HT-29 (cell line): ENCODE measurements around the gene NKX6-2. TPM values are rescaled to one million over a fixed set of nuclear protein-coding genes. Genes with fewer than 3 reads are reported as not detected.

Source experiments
- DNase-seq: peaks from one replicate; pipeline ENCODE4 v3.0.0-alpha.2; 2015; ENCODE audit warnings: low spot score
- total RNA-seq: library from RNA; depleted of rRNA; stranded (reverse); fragments of >200 nt; shearing (Covaris generic); gene quantifications from 2 replicates; pipeline ENCODE4 v1.2.3, GENCODE V29; 2014; rRNA removed

Gene NKX6-2
- total RNA-seq, 1 experiment from 2014 or later, result not detected

DNA sequence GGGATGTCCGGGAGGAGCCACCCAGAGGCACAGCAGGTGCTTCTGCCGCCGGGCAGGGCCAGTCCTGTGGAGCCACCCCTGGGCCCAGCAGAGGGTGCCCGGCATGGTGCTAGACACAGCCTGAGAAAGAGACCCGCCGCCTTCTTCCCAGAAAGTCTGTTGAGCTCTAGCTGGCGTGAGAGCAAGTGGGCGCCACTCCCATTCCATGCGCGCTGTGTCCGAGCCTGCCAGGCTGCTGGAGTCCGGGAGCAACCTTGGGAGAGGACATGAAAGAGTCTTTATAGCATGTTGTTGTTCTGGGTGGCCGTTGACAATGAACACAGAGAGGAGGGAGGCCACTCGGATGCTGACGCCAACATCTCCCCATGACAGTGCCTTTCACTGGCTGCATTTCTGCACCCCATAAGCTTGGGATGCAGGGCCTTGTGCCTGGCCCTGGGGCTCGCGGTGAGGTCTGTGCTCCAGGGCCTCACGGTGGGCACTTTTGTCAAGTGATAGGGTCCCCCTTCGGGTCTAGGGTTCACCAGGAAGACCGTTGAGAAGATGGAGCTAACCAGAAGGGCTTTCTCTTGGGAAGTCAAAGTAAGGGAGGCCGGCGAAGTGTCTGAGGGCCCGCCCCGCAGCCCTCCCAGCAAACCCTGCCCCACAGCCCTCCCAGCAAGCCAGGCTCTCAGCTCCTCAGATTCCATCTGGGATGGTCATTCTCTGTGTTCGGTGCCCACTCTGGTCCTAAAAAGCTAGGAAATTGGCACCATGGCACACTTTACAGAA, 47.3 kb downstream of the NKX6-2 start:
- no peak for DNase-seq

- DNase-seq, result no peak
Observed at GRCh38 chr10:132737390-132738048, 48.4 kb downstream of the NKX6-2 start.

- no peak for DNase-seq
Observed at GRCh38 chr10:132735923-132736391, 50.0 kb downstream of the NKX6-2 start.

- no peak for DNase-seq
Observed at GRCh38 chr10:132735341-132735775, 50.6 kb downstream of the NKX6-2 start.

GRCh38 chr10:132733926-132734325, 52.0 kb downstream of the NKX6-2 start:
- no peak for DNase-seq

Other genes with a start within 250 kb of the NKX6-2 start
- 18.0 and 22.7 TPM in 2 replicates for gene INPP5A, start 248.4 kb downstream of the NKX6-2 start, total RNA-seq
- not detected in 2 replicates for gene CFAP46, start 156.4 kb upstream of the NKX6-2 start, total RNA-seq